HEK293T (cell line): ENCODE results near the gene ATP8A2.

Experiments used
- ARNT ChIP-seq: fragments of 450-650 bp; IDR thresholded peaks from 2 replicates; pipeline ENCODE4 v1.6.1; 2017; ENCODE audit warnings: mild to moderate bottlenecking
- BHLHE40 ChIP-seq: fragments of 450-650 bp; IDR thresholded peaks from 2 replicates; pipeline ENCODE4 v1.6.1; 2016; ENCODE audit warnings: mild to moderate bottlenecking, moderate library complexity, borderline replicate concordance
- CTBP1 ChIP-seq: fragments of 450-650 bp; IDR thresholded peaks from 2 replicates; pipeline ENCODE4 v1.6.1; 2016; ENCODE audit warnings: borderline replicate concordance
- FOXA1 ChIP-seq: fragments of 450-650 bp; IDR thresholded peaks from 2 replicates; pipeline ENCODE4 v1.6.1; 2016; ENCODE audit warnings: mild to moderate bottlenecking
- FOXK2 ChIP-seq: fragments of 450-650 bp; IDR thresholded peaks from 2 replicates; pipeline ENCODE4 v1.6.1; 2016; ENCODE audit warnings: mild to moderate bottlenecking
- FOXM1 ChIP-seq: fragments of 450-650 bp; IDR thresholded peaks from 2 replicates; pipeline ENCODE4 v1.6.1; 2017; ENCODE audit warnings: mild to moderate bottlenecking, borderline replicate concordance
- LEF1 ChIP-seq: fragments of 450-650 bp; IDR thresholded peaks from 2 replicates; pipeline ENCODE4 v1.6.1; 2017; ENCODE audit warnings: mild to moderate bottlenecking, borderline replicate concordance
- NFRKB ChIP-seq: fragments of 450-650 bp; IDR thresholded peaks from 2 replicates; pipeline ENCODE4 v1.6.1; 2016; ENCODE audit warnings: mild to moderate bottlenecking, moderate library complexity
- SP1 ChIP-seq: fragments of 450-650 bp; IDR thresholded peaks from 2 replicates; pipeline ENCODE4 v1.6.1; 2017
- SUZ12 ChIP-seq: fragments of 450-650 bp; IDR thresholded peaks from 2 replicates; pipeline ENCODE4 v1.6.1; 2016; ENCODE audit warnings: mild to moderate bottlenecking
- ZNF384 ChIP-seq: fragments of 450-650 bp; IDR thresholded peaks from 2 replicates; pipeline ENCODE4 v1.6.1; 2016

DNA sequence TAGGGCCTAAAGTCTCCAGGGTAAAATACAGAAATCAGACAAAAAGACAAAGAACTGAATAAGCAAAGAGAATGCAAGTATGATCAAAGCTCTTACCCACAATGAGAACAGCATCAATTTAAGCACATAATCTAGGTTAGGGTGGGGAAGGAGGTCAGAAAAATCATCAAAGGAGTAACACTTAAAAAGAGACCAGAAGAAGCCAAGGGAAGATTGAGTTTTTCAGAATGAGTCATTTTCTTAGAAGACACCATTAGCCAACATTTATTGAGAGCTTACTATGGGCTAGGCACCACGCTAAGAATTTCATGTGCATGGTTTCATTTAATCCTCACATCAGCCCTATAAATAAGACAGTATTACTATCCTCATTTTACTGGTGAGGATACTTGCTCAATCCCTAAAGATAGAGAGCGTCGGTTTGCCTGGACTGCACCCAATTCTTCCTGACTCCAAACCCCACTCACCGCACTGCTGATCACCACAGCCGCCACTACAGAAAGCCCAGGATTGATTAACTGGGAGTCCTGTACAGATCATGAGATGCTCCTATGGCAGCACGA is 681.7 kb downstream of the ATP8A2 start:
- TF ChIP-seq BHLHE40 (no peak), LEF1 (no peak), FOXM1 (no peak), SUZ12 (no peak), SP1 (no peak), CTBP1 (no peak), NFRKB (no peak), ZNF384 (no peak), FOXK2 (no peak), ARNT (no peak), FOXA1 (no peak)
